SK-N-SH treated with all-trans-retinoic acid at 6 μM for 48 hours (cell line): Measurements from ENCODE around the gene GATA6.

ENCODE experiments used
- ATAC-seq: fragments of 200-7000 bp; cut with Tn5 transposase; 3 replicates; pipeline ENCODE4 v1.9.1; 2020; ENCODE audit warnings: mild to moderate bottlenecking, moderate library complexity
- ARNTL ChIP-seq: fragments of 450-650 bp; formaldehyde crosslinking; IDR thresholded peaks from 2 replicates; pipeline ENCODE4 v1.5.0; 2020; ENCODE audit warnings: low read depth, mild to moderate bottlenecking, moderate library complexity, borderline replicate concordance
- BACH2 ChIP-seq: fragments of 250-450 bp; sonication (Bioruptor Pico); IDR thresholded peaks from 2 replicates; pipeline ENCODE4 v1.9.0; 2021; ENCODE audit warnings: mild to moderate bottlenecking, borderline replicate concordance
- ESRRG ChIP-seq: fragments of 250-450 bp; sonication (Bioruptor Pico); IDR thresholded peaks from 2 replicates; pipeline ENCODE4 v1.6.1; 2021; ENCODE audit warnings: mild to moderate bottlenecking
- GLIS3 ChIP-seq: fragments of 250-450 bp; sonication (Bioruptor Pico); IDR thresholded peaks from 2 replicates; pipeline ENCODE4 v1.5.0; 2020; ENCODE audit warnings: mild to moderate bottlenecking, moderate library complexity
- ISL1 ChIP-seq: fragments of 250-450 bp; sonication (Bioruptor Pico); IDR thresholded peaks from 2 replicates; pipeline ENCODE4 v2.1.2; 2022; ENCODE audit warnings: mild to moderate bottlenecking, moderate library complexity
- OSR1 ChIP-seq: fragments of 250-450 bp; sonication (Bioruptor Pico); IDR thresholded peaks from 2 replicates; pipeline ENCODE4 v1.8.0; 2022; ENCODE audit warnings: moderate library complexity, mild to moderate bottlenecking, inconsistent platforms
- PPARA ChIP-seq: fragments of 250-450 bp; sonication (Bioruptor Pico); IDR thresholded peaks from 2 replicates; pipeline ENCODE4 v1.5.0; 2020; ENCODE audit warnings: mild to moderate bottlenecking, borderline replicate concordance
- RARB ChIP-seq: fragments of 250-450 bp; sonication (Bioruptor Pico); IDR thresholded peaks from 2 replicates; pipeline ENCODE4 v1.8.0; 2021; ENCODE audit warnings: mild to moderate bottlenecking, moderate library complexity
- SNAI2 ChIP-seq: fragments of 250-450 bp; sonication (Bioruptor Pico); IDR thresholded peaks from 2 replicates; pipeline ENCODE4 v1.5.0; 2020; ENCODE audit warnings: mild to moderate bottlenecking, moderate library complexity
- TCF4 ChIP-seq: fragments of 250-450 bp; sonication (Bioruptor Pico); IDR thresholded peaks from 2 replicates; pipeline ENCODE4 v1.8.0; 2021; ENCODE audit warnings: mild to moderate bottlenecking, moderate library complexity, borderline replicate concordance
- TOX ChIP-seq: fragments of 250-450 bp; sonication (Bioruptor Pico); IDR thresholded peaks from 2 replicates; pipeline ENCODE4 v1.8.0; 2021; ENCODE audit warnings: mild to moderate bottlenecking, moderate library complexity, borderline replicate concordance
- ZC3H10 ChIP-seq: fragments of 250-450 bp; sonication (Bioruptor Pico); IDR thresholded peaks from 2 replicates; pipeline ENCODE4 v1.5.1; 2021; ENCODE audit warnings: mild to moderate bottlenecking, moderate library complexity
- ZFP3 ChIP-seq: fragments of 250-450 bp; sonication (Bioruptor Pico); IDR thresholded peaks from 2 replicates; pipeline ENCODE4 v1.5.0; 2020; ENCODE audit warnings: mild to moderate bottlenecking, moderate library complexity
- ZFP30 ChIP-seq: fragments of 450-650 bp; formaldehyde crosslinking; IDR thresholded peaks from 2 replicates; pipeline ENCODE4 v1.5.0; 2022; ENCODE audit warnings: mild to moderate bottlenecking, moderate library complexity
- ZNF565 ChIP-seq: fragments of 450-650 bp; formaldehyde crosslinking; conservative IDR thresholded peaks from 2 replicates; pipeline ENCODE4 v1.5.0; 2020; ENCODE audit warnings: low read depth, mild to moderate bottlenecking, moderate library complexity
- TF ChIP-seq, protein P1 (sequence below): fragments of 250-450 bp; sonication (Bioruptor Pico); IDR thresholded peaks from 2 replicates; pipeline ENCODE4 v1.5.1; 2021; ENCODE audit warnings: mild to moderate bottlenecking, moderate library complexity
- TF ChIP-seq, protein P2 (sequence below): fragments of 250-450 bp; sonication (Bioruptor Pico); IDR thresholded peaks from 2 replicates; pipeline ENCODE4 v1.5.1; 2020; ENCODE audit warnings: low read depth, mild to moderate bottlenecking, moderate library complexity
- TF ChIP-seq, protein P3 (sequence below): fragments of 250-450 bp; sonication (Bioruptor Pico); IDR thresholded peaks from 2 replicates; pipeline ENCODE4 v1.8.0; 2020; ENCODE audit warnings: mild to moderate bottlenecking, moderate library complexity, borderline replicate concordance
- TF ChIP-seq, protein P4 (sequence below): fragments of 250-450 bp; sonication (Bioruptor Pico); IDR thresholded peaks from 2 replicates; pipeline ENCODE4 v1.5.0; 2020; ENCODE audit warnings: mild to moderate bottlenecking, moderate library complexity
- TF ChIP-seq, protein P5 (sequence below): fragments of 250-450 bp; sonication (Bioruptor Pico); IDR thresholded peaks from 2 replicates; pipeline ENCODE4 v1.8.0; 2021; ENCODE audit warnings: low read depth, mild to moderate bottlenecking, moderate library complexity, borderline replicate concordance

Gene GATA6

DNA sequence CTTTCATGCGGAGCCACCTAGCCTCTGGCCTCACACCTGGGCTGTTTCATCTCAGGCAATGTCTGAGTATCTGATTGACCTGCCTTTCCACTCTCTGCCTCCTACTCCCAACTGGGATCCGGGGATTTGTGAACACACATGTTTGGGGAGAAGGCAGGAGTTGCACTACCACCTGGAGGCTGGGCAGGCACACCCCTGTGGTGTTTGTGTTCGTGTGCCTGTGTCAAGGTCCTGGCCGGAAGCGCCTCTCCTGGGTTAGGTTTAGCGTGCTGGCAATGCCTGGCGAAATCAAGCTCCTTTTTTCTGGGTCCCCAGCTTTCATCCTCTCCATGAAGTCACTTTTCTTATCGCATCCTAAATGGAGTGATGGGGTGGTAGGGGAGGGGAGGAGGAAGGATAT is 63.9 kb downstream of the GATA6 start (continued):
- TF ChIP-seq OSR1 = no peak
- TF ChIP-seq RARB = no peak
- TF ChIP-seq TOX (CRISPR knock-in tag) = no peak
- no peak for TF ChIP-seq BACH2 (CRISPR knock-in tag)
- TF ChIP-seq, protein P1, sequence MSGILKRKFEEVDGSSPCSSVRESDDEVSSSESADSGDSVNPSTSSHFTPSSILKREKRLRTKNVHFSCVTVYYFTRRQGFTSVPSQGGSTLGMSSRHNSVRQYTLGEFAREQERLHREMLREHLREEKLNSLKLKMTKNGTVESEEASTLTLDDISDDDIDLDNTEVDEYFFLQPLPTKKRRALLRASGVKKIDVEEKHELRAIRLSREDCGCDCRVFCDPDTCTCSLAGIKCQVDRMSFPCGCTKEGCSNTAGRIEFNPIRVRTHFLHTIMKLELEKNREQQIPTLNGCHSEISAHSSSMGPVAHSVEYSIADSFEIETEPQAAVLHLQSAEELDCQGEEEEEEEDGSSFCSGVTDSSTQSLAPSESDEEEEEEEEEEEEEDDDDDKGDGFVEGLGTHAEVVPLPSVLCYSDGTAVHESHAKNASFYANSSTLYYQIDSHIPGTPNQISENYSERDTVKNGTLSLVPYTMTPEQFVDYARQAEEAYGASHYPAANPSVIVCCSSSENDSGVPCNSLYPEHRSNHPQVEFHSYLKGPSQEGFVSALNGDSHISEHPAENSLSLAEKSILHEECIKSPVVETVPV (CRISPR knock-in tag) = no peak
- TF ChIP-seq, protein P2, sequence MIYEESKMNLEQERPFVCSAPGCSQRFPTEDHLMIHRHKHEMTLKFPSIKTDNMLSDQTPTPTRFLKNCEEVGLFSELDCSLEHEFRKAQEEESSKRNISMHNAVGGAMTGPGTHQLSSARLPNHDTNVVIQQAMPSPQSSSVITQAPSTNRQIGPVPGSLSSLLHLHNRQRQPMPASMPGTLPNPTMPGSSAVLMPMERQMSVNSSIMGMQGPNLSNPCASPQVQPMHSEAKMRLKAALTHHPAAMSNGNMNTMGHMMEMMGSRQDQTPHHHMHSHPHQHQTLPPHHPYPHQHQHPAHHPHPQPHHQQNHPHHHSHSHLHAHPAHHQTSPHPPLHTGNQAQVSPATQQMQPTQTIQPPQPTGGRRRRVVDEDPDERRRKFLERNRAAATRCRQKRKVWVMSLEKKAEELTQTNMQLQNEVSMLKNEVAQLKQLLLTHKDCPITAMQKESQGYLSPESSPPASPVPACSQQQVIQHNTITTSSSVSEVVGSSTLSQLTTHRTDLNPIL (CRISPR knock-in tag) = no peak

DNA sequence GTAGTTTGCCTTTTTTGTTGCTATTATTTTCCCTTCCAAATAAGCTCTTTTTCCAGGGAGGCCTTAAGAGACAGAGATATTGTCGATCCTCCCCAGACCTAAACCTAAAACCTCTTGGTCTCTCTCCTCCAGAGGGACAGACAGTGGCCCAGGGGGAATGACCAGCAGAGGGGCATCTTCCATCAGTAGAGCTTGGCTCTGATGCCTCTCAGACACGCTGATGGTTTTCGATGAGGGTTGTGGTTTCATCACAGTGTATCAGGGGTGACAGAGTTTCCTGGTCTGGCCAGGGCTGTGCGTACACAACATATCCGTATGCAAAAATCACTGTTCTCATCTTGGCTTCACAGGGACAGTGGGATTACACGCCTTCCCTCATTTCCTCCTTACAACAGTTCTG is 68.6 kb downstream of the GATA6 start:
- no peak for ATAC-seq
- TF ChIP-seq ZFP30 (no peak), ZC3H10 (no peak)

DNA sequence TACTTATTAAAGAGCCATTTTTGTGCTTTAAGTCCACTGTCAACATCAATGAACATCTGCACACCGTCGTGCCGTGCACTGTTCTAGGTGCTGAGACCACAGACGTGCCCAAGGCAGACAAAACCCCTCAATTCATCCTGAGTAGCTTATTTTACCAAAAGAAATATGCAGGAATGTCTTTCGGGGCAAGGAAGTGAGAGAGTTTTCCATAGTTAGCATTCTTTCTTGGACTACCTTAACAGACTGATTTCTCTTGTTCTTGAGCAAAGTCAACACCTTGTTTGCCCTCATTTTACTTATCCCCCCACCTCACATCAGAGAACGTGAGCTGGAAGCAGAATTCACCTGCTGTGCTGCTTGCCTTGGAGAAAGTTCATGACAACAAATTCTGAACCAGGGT is 69.3 kb downstream of the GATA6 start:
- no peak for ATAC-seq
- TF ChIP-seq, protein P1 (CRISPR knock-in tag) = no peak
- TF ChIP-seq TCF4 (no peak), ZNF565 (CRISPR knock-in tag) (no peak), TOX (CRISPR knock-in tag) (no peak), ISL1 (CRISPR knock-in tag) (no peak), ZFP30 (no peak), ZFP3 (CRISPR knock-in tag) (no peak), ZC3H10 (no peak)
- TF ChIP-seq, protein P3, sequence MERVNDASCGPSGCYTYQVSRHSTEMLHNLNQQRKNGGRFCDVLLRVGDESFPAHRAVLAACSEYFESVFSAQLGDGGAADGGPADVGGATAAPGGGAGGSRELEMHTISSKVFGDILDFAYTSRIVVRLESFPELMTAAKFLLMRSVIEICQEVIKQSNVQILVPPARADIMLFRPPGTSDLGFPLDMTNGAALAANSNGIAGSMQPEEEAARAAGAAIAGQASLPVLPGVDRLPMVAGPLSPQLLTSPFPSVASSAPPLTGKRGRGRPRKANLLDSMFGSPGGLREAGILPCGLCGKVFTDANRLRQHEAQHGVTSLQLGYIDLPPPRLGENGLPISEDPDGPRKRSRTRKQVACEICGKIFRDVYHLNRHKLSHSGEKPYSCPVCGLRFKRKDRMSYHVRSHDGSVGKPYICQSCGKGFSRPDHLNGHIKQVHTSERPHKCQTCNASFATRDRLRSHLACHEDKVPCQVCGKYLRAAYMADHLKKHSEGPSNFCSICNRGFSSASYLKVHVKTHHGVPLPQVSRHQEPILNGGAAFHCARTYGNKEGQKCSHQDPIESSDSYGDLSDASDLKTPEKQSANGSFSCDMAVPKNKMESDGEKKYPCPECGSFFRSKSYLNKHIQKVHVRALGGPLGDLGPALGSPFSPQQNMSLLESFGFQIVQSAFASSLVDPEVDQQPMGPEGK (CRISPR knock-in tag) = no peak
- TF ChIP-seq, protein P4, sequence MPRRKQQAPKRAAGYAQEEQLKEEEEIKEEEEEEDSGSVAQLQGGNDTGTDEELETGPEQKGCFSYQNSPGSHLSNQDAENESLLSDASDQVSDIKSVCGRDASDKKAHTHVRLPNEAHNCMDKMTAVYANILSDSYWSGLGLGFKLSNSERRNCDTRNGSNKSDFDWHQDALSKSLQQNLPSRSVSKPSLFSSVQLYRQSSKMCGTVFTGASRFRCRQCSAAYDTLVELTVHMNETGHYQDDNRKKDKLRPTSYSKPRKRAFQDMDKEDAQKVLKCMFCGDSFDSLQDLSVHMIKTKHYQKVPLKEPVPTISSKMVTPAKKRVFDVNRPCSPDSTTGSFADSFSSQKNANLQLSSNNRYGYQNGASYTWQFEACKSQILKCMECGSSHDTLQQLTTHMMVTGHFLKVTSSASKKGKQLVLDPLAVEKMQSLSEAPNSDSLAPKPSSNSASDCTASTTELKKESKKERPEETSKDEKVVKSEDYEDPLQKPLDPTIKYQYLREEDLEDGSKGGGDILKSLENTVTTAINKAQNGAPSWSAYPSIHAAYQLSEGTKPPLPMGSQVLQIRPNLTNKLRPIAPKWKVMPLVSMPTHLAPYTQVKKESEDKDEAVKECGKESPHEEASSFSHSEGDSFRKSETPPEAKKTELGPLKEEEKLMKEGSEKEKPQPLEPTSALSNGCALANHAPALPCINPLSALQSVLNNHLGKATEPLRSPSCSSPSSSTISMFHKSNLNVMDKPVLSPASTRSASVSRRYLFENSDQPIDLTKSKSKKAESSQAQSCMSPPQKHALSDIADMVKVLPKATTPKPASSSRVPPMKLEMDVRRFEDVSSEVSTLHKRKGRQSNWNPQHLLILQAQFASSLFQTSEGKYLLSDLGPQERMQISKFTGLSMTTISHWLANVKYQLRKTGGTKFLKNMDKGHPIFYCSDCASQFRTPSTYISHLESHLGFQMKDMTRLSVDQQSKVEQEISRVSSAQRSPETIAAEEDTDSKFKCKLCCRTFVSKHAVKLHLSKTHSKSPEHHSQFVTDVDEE (CRISPR knock-in tag) = no peak

DNA sequence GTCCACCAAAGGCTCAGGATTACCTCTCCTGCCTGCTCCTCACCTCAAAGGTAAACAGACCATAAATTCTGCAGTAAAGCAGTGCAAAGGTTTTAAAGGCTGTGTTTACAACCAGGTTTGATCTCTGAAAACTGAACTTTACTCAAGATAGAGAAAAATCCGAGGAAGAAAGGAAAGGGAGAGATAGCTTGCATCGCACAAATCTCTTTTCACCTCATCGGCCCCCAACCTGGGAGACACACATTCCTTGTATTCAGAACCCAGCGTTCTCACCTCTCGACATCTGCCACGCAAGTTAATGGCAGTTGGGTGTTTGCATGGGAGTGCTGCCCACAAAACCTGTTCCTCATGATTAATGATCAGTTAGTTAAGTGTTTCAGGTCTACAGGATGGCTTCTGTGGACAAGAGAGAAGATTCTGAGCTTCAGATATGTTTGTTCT is 72.6 kb downstream of the GATA6 start:
- TF ChIP-seq ZFP3 (CRISPR knock-in tag) = no peak
- no peak for TF ChIP-seq OSR1
- TF ChIP-seq ZFP30 = no peak
- TF ChIP-seq ARNTL = no peak
- TF ChIP-seq RARB = no peak
- TF ChIP-seq PPARA (CRISPR knock-in tag) = no peak
- no peak for TF ChIP-seq GLIS3 (CRISPR knock-in tag)
- TF ChIP-seq SNAI2 = no peak
- no peak for TF ChIP-seq ESRRG (CRISPR knock-in tag)
- TF ChIP-seq, protein P5, sequence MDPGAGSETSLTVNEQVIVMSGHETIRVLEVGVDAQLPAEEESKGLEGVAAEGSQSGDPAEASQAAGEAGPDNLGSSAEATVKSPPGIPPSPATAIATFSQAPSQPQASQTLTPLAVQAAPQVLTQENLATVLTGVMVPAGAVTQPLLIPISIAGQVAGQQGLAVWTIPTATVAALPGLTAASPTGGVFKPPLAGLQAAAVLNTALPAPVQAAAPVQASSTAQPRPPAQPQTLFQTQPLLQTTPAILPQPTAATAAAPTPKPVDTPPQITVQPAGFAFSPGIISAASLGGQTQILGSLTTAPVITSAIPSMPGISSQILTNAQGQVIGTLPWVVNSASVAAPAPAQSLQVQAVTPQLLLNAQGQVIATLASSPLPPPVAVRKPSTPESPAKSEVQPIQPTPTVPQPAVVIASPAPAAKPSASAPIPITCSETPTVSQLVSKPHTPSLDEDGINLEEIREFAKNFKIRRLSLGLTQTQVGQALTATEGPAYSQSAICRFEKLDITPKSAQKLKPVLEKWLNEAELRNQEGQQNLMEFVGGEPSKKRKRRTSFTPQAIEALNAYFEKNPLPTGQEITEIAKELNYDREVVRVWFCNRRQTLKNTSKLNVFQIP = no peak
- no peak for TF ChIP-seq TOX (CRISPR knock-in tag)
- no peak for TF ChIP-seq ZC3H10
- ATAC-seq = no peak
